K562 (cell line): ENCODE data around the gene TRNP1. TPM values are rescaled to one million over a fixed set of nuclear protein-coding genes. Genes with fewer than 3 reads are reported as not detected.

ENCODE experiments used
- ATAC-seq: fragments of 200-7000 bp; cut with Tn5 transposase; 3 replicates; pipeline ENCODE4 v1.9.1; 2020; ENCODE audit warnings: moderate library complexity
- BruUV-seq: library from RNA; stranded (reverse); fragments of 400-500 nt; replicated peaks from 2 replicates; lab custom pipeline; 2021; lab: Mats Ljungman, UMichigan
- CTCF ChIA-PET: fragments of 300-600 bp; formaldehyde crosslinking; extraction: SDS; loops from one replicate; lab custom pipeline; 2021; ENCODE audit warnings: low intra/inter-chr PET ratio; lab: Yijun Ruan, JAX
- POLR2A ChIA-PET: fragments of 300-600, 350-650 bp; sonication (Branson Sonifier 250); formaldehyde crosslinking; extraction: SDS; loops from one replicate; lab custom pipeline; 2021; ENCODE audit warnings: antibody characterized with exemption, inconsistent platforms; lab: Yijun Ruan, JAX
- DNase-seq, 4 experiments: peaks; one replicate each; pipeline versions ENCODE4 v3.0.0 to v3.0.0-alpha.2; 2011 to 2018; ENCODE audit warnings: low spot score in 3 of 4, mixed read lengths in 3 of 4; ENCODE audit errors: extremely low read depth in 1 of 4
- FAIRE-seq: peaks from 2 replicates; lab custom pipeline; 2011; peaks lifted over from hg19 to GRCh38; lab: Jason Lieb, UNC
- H2AFZ ChIP-seq: 2 replicates; pipeline ENCODE4 v1.6.0; 2011; ENCODE audit warnings: low read depth, low read length, control low read depth, inconsistent platforms
- H3K27ac ChIP-seq: fragments of 200-600 bp; 3 replicates; pipeline ENCODE4 v1.8.0; 2011; ENCODE audit warnings: low read depth, mild to moderate bottlenecking, control low read depth, inconsistent platforms, low read length, moderate library complexity, mixed read lengths; ENCODE audit errors: extremely low read depth
- H3K27me3 ChIP-seq, 2 experiments: fragments of 300-600 bp in 1 of 2; 2 replicates in 1 of 2; 3 replicates in 1 of 2; pipeline versions ENCODE4 v1.6.0 to v1.8.0; 2011; ENCODE audit warnings: inconsistent platforms in 2 of 2, low read length in 2 of 2, mild to moderate bottlenecking in 1 of 2, mixed read lengths in 1 of 2, moderate library complexity in 1 of 2; ENCODE audit not compliant: control insufficient read depth in 2 of 2, insufficient read depth in 2 of 2
- H3K36me3 ChIP-seq: fragments of 300-600 bp; 3 replicates; pipeline ENCODE4 v1.8.0; 2011; ENCODE audit warnings: mild to moderate bottlenecking, low read length, inconsistent platforms; ENCODE audit not compliant: control insufficient read depth, insufficient read depth
- H3K4me1 ChIP-seq, 2 experiments: fragments of 200-600 bp in 1 of 2; replicated peaks in 1 of 2; 2 replicates in 1 of 2; 3 replicates in 1 of 2; pipeline versions ENCODE4 v1.5.1 to v1.8.0; 2011; ENCODE audit warnings: inconsistent platforms in 2 of 2, low read length in 2 of 2, mild to moderate bottlenecking in 1 of 2, mixed read lengths in 1 of 2, moderate library complexity in 1 of 2; ENCODE audit not compliant: control insufficient read depth in 2 of 2, insufficient read depth in 2 of 2
- H3K4me2 ChIP-seq: 2 replicates; pipeline ENCODE4 v1.6.1; 2011; ENCODE audit warnings: low read length, control low read depth, inconsistent platforms, mixed read lengths; ENCODE audit not compliant: insufficient read depth
- H3K4me3 ChIP-seq: fragments of 200-600 bp; sonication (generic), shearing (Covaris generic); 2 replicates; pipeline ENCODE4 v1.5.1; 2016; ENCODE audit warnings: control low read depth, inconsistent platforms
- H3K79me2 ChIP-seq: fragments of 200-600 bp; 3 replicates; pipeline ENCODE4 v1.8.0; 2011; ENCODE audit warnings: low read length, inconsistent platforms; ENCODE audit not compliant: control insufficient read depth, insufficient read depth
- H3K9ac ChIP-seq, 2 experiments: 2 replicates each; pipeline versions ENCODE4 v1.6.0 to v1.6.1; 2011; ENCODE audit warnings: low read depth in 2 of 2, low read length in 2 of 2, control low read depth in 1 of 2, inconsistent platforms in 1 of 2, mild to moderate bottlenecking in 1 of 2, mixed read lengths in 1 of 2; ENCODE audit not compliant: insufficient read depth in 1 of 2
- H3K9me1 ChIP-seq: one replicate; pipeline ENCODE4 v1.6.0; 2011; ENCODE audit warnings: inconsistent platforms, mild to moderate bottlenecking, low read length, moderate library complexity; ENCODE audit not compliant: control insufficient read depth, insufficient read depth
- H3K9me3 ChIP-seq: replicated peaks from 2 replicates; pipeline ENCODE4 v1.5.1; 2011; ENCODE audit warnings: low read depth, low read length, inconsistent platforms; ENCODE audit not compliant: control insufficient read depth, insufficient read depth
- H4K20me1 ChIP-seq: replicated peaks from 2 replicates; pipeline ENCODE4 v1.6.1; 2011; ENCODE audit warnings: low read length, inconsistent platforms, mixed read lengths; ENCODE audit not compliant: control insufficient read depth, insufficient read depth
- ARID4B ChIP-seq: sonication (generic); formaldehyde crosslinking; IDR thresholded peaks from 2 replicates; pipeline ENCODE4 v1.8.0; 2022; ENCODE audit warnings: mild to moderate bottlenecking, missing genetic modification reagents
- L3MBTL2 ChIP-seq: fragments of 450-650 bp; IDR thresholded peaks from 2 replicates; pipeline ENCODE4 v1.6.1; 2016; ENCODE audit warnings: mild to moderate bottlenecking, moderate library complexity
- MTA3 ChIP-seq: fragments of 450-650 bp; formaldehyde crosslinking; IDR thresholded peaks from 2 replicates; pipeline ENCODE4 v1.6.1; 2017; ENCODE audit warnings: mild to moderate bottlenecking, borderline replicate concordance
- PYGO2 ChIP-seq: fragments of 450-650 bp; IDR thresholded peaks from 2 replicates; pipeline ENCODE4 v1.6.1; 2016; ENCODE audit warnings: mild to moderate bottlenecking, missing genetic modification characterization, moderate library complexity, missing compliant biosample characterization
- RB1 ChIP-seq: fragments of 450-650 bp; IDR thresholded peaks from 2 replicates; pipeline ENCODE4 v1.6.1; 2017; ENCODE audit warnings: low read depth, mild to moderate bottlenecking
- SIN3B ChIP-seq: fragments of 450-650 bp; IDR thresholded peaks from 2 replicates; pipeline ENCODE4 v1.6.1; 2017; ENCODE audit warnings: low read depth, mild to moderate bottlenecking, moderate library complexity
- U2AF2 ChIP-seq: fragments of 200-400 bp; formaldehyde crosslinking; optimal IDR thresholded peaks from 2 replicates; pipeline ENCODE3; 2017; ENCODE audit warnings: low read depth, mild to moderate bottlenecking, low read length
- WGBS: fragments of 100-300 bp; shearing (Covaris generic); methylation state at CpG from one replicate; pipeline ENCODE4 v1.1.6; 2016; ENCODE audit warnings: low coverage, mixed read lengths; ENCODE audit not compliant: insufficient coverage; ENCODE audit errors: missing lambda C conversion rate; 5-methylcytosine and 5-hydroxymethylcytosine counted together
- in situ Hi-C: fragments of 300-500 bp; cut with MboI; formaldehyde crosslinking; loops from 4 replicates; pipeline ENCODE4 v1.15.0; 2018; ENCODE audit warnings: inconsistent platforms, mixed read lengths
- intact Hi-C: fragments of 100-400 bp; cut with micrococcal nuclease; formaldehyde crosslinking; loops from 2 replicates; pipeline ENCODE4 v1.14.2; 2022
- polyA plus RNA-seq, 8 experiments: library from polyadenylated mRNA; depleted of rRNA in 4 of 8; stranded (reverse) in 5 of 8; unstranded in 3 of 8; fragments of >200 nt; fragmentation: Nextera tagmentation in 2 of 8; fragmentation: Illumina TruSeq in 1 of 8; extraction: Ambion mirVana in 2 of 8; extraction: Trizol in 1 of 8; gene quantifications; 2 replicates each; pipeline versions ENCODE4 v1.2.1 to v1.2.3, GENCODE V29; 2011 to 2014; ENCODE audit warnings: inconsistent platforms in 1 of 8, missing spikeins in 1 of 8
- total RNA-seq, 7 experiments: library from RNA; depleted of rRNA in 6 of 7; stranded (reverse); fragments of >200 nt in 6 of 7; fragmentation: Illumina TruSeq in 2 of 7; extraction: Trizol in 2 of 7; gene quantifications; 2 replicates each; pipeline versions ENCODE4 v1.2.1 to v1.2.3, GENCODE V29; 2011 to 2021; ENCODE audit warnings: low replicate concordance in 1 of 7
- TF ChIP-seq, protein P1 (sequence below): sonication (generic); formaldehyde crosslinking; IDR thresholded peaks from 2 replicates; pipeline ENCODE4 v1.8.1; 2023; ENCODE audit warnings: mild to moderate bottlenecking, missing genetic modification reagents
- TF ChIP-seq, protein P2 (sequence below): fragments of 450-650 bp; IDR thresholded peaks from 2 replicates; pipeline ENCODE4 v1.6.1; 2014; ENCODE audit warnings: low read depth, mild to moderate bottlenecking, moderate library complexity, borderline replicate concordance

Gene TRNP1
- total and polyA plus RNA-seq, 9 of the 15 experiments (the other 6 are each of a cell fraction or from before 2014, with no cell fraction given), result 0.03 to 1.3 (median 0.95) TPM

GRCh38 chr1:26991310-26992116 is 2.0 kb upstream of the TRNP1 start (continued):
- TF ChIP-seq PYGO2 (tag), result no peak

GRCh38 chr1:26994020-26994786 is 711 bp downstream of the TRNP1 start:
- Histone ChIP-seq H3K27me3 (peaks cover 9 to 28% of the 10 kb centered on the region in 2 experiments; a peak in 4 of 5 replicates), H4K20me1 (no peaks in the 10 kb centered on the region; the same call in 1 of the 2 replicates), H3K4me2 (peak overlapping the region; percentile 78; the same call in 1 of the 2 replicates), H3K27ac (no peak overlapping the region), H3K36me3 (no peaks in the 10 kb centered on the region), H3K9me1 (no peaks in the 10 kb centered on the region), H3K9ac (peak overlapping the region; percentile 24 to 89; a peak in 3 of 4 replicates), H3K9me3 (no peaks in the 10 kb centered on the region), H3K4me3 (peak overlapping the region; percentile 52), H2AFZ (peak overlapping the region; percentile 81), H3K79me2 (no peaks in the 10 kb centered on the region), H3K4me1 (peaks cover 10 to 36% of the 10 kb centered on the region in 2 experiments; a peak in 4 of 5 replicates)
- WGBS, result 4% methylated on average over 88 of the region's 97 CpGs
- POLR2A ChIA-PET, result interaction anchor here (0.8 to 1.2 kb wide), 4 partner anchors 8 to 39 kb away, joined by 3 to 5 read pairs (median 3); no protein-coding TSS in a partner anchor
- no TSS peak for BruUV-seq
- CTCF ChIA-PET, result interaction anchor here (0.6 to 1.8 kb wide), 3 partner anchors 50 to 794 kb away, joined by 3 to 6 read pairs (median 6); no protein-coding TSS in a partner anchor
- peak; percentile 16 for ATAC-seq
- intact Hi-C loops (no loop called here), in situ Hi-C loops (no loop called here)
- no peak for FAIRE-seq
- DNase-seq, result peak; percentile 47 to 77 (median 65)
- TF ChIP-seq ARID4B (peak; percentile 54), L3MBTL2 (peak; percentile 81), MTA3 (no peak), SIN3B (peak; percentile 34; the same call in 1 of the 2 replicates), RB1 (peak; percentile 50; the same call in 1 of the 2 replicates), U2AF2 (no peak)
- TF ChIP-seq, protein P1, sequence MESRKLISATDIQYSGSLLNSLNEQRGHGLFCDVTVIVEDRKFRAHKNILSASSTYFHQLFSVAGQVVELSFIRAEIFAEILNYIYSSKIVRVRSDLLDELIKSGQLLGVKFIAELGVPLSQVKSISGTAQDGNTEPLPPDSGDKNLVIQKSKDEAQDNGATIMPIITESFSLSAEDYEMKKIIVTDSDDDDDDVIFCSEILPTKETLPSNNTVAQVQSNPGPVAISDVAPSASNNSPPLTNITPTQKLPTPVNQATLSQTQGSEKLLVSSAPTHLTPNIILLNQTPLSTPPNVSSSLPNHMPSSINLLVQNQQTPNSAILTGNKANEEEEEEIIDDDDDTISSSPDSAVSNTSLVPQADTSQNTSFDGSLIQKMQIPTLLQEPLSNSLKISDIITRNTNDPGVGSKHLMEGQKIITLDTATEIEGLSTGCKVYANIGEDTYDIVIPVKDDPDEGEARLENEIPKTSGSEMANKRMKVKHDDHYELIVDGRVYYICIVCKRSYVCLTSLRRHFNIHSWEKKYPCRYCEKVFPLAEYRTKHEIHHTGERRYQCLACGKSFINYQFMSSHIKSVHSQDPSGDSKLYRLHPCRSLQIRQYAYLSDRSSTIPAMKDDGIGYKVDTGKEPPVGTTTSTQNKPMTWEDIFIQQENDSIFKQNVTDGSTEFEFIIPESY (CRISPR knock-in tag), result 0 out of 2 replicates have a peak, but pooled peaks have one; percentile 32
- TF ChIP-seq, protein P2, sequence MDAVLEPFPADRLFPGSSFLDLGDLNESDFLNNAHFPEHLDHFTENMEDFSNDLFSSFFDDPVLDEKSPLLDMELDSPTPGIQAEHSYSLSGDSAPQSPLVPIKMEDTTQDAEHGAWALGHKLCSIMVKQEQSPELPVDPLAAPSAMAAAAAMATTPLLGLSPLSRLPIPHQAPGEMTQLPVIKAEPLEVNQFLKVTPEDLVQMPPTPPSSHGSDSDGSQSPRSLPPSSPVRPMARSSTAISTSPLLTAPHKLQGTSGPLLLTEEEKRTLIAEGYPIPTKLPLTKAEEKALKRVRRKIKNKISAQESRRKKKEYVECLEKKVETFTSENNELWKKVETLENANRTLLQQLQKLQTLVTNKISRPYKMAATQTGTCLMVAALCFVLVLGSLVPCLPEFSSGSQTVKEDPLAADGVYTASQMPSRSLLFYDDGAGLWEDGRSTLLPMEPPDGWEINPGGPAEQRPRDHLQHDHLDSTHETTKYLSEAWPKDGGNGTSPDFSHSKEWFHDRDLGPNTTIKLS, result peak; percentile 35; the same call in 1 of the 2 replicates
